Activated T-cell treated with anti-CD3 and anti-CD28 coated beads for 4 hours (primary cell): Measurements from ENCODE around the gene AOPEP.

Source experiments
- DNase-seq: peaks from one replicate; pipeline ENCODE4 v3.0.0-alpha.2; 2020

AOPEP gene

DNA sequence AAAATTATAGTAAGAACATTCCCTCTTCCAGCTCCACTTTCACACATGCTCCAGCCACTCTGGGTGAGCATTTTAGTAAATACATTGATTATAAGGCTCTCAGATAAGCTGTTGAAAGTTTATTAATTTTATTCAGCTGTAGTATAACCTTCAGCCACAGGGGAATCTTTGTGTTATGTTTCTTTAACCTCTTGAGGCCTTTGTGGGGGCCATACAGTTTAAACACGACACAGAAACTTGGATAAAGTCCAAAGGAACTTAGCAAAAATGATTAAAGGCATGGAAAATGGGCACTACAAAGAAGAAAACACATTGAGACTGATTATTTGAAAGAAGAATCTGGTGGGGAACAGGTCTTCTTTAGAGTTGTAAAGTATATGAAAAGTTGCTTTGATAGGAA, 70.2 kb downstream of the AOPEP start:
- DNase-seq = no peak

- no peak for DNase-seq
Observed at GRCh38 chr9:94798201-94798600, 71.7 kb downstream of the AOPEP start.

- no peak for DNase-seq
Observed at GRCh38 chr9:94798708-94799107, 72.2 kb downstream of the AOPEP start.

GRCh38 chr9:94799578-94800264, 73.2 kb downstream of the AOPEP start:
- DNase-seq = no peak

DNA sequence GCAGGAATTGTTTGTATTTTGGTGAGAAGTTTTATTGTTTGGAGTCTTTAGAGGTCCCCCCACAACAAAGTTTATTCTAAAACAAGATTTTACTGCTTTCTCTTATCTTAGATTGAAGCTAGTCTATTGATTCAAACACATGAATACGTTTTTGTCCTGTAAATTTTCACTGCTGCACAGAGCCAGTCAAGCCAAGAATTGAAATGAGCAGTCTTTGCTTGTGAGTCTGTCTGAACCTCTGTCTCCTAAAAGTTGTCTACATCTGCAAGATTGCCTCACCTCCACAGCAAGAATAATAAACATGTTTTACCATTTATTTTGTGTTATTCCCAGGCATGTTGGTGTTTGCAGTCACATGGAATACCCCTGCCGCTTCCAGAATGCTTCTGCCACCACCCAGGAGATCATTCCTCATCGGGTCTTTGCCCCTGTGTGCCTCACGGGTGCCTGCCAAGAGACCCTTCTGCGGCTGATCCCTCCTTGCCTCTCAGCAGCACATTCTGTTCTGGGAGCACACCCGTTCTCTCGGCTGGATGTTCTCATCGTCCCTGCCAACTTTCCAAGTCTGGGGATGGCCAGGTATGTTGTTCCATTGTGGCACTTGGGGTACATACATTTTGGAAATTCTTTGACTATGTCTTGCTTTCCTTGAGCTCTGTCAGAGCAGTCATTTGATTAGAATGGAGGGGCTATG, 74.1 kb downstream of the AOPEP start:
- no peak for DNase-seq

- DNase-seq = no peak
Observed at GRCh38 chr9:94801234-94801633, 74.7 kb downstream of the AOPEP start.

GRCh38 chr9:94801681-94802080, 75.2 kb downstream of the AOPEP start:
- no peak for DNase-seq

GRCh38 chr9:94802251-94802650, 75.8 kb downstream of the AOPEP start:
- no peak for DNase-seq

DNA sequence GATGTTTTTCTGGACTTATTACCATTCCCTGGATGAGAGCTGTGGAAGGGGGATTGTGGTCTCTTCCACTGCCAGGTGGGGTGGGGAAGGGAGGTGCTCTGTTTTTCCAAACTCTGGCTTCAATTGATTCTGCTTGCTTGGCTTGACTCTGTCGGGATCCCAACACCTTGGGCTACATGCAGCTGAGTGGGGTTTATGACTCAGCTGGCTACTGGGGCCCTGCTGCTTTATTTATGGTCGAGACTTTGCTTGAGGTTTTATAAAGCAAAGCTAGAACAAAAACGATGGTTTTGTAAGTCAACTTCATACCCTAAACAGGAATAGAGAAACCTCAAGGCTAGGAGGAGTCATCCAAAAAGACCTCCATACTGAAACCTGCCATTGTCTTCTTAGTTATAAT, 76.3 kb downstream of the AOPEP start:
- no peak for DNase-seq

DNA sequence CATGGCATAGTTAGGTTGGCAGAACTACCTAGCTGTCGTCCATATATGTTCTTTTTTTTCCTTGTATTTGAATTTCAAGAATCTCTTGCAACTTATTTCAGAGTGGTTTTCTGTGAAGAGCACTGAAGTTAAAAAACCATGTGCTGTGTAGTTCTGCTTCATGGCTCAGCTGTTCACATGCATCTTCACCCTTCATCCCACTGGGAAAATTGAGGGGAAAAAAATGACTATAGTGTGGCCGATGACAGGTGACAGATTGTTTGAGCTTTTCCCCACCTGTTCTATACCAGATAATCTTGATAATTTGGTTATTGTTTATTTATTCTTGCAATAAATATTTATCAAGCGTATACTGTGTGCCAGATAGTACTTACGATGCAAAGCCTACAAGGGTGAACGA, 77.8 kb downstream of the AOPEP start:
- DNase-seq = no peak

DNA sequence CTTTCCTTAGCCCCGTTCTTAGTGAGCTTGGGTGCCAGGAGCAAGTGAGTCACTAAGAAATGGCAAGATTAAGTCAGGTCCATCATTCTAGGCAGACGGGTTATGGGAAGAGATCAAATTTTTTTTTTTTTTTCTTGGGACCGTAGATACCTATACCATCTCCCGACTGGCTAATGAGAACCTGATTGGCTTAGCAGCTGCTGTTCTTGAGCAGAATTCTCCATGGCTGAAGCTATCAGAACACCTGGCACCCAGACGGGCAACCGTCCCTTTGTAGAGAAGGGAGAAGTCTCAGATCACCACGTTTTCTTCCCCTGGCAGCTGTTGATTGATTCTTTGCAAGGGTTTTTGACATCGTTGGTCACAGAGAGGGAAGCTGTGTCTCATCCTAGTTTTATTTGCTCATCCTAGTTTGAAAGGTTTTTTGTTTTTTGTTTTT, 78.6 kb downstream of the AOPEP start:
- DNase-seq = no peak

DNA sequence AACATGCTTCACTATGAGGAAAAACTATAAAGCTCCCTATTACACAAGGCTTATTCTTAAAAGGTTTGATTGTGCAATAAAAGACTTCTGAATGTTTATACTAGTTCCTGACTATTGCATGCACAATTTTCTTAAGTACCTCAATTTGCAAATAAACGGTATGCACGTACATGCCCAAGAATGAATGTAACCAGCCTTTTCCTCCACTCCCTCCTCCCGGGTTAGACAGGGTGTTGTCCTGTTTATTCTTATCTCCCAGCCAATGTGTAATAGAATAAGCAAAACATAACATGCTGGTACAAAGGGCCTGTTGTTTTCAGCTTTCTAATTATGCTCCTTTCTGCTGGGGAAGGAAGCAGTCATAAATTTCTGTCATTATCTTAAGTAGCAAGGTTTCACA, 79.1 kb downstream of the AOPEP start:
- no peak for DNase-seq

DNA sequence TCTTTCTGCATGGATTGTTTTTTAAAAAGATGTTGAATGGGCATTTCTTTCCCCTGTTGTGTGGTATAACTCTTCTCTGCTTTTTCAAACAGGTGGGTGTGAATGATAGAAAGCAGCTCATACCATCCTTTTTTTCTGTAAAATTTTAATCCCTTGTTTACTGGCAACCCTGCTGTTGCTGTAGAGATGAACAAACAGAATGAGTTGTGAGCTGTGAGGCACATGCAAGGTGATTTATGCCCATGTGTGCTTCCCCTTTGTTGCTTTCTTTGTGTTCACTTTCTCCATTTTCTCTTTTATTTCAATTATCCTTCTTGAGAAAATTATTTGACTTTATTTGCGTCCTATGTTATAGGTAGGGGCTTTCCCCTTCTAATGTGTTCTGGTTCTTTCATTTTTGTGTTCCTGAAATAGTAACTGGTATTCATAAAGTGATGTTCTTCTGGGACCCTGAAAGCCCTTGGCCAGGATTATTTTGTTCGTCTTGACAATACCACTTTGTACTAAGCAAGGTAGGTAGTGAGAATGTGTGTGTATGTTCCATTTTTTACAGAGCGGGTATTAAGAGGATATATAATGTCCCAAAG, 79.9 kb downstream of the AOPEP start:
- no peak for DNase-seq

DNA sequence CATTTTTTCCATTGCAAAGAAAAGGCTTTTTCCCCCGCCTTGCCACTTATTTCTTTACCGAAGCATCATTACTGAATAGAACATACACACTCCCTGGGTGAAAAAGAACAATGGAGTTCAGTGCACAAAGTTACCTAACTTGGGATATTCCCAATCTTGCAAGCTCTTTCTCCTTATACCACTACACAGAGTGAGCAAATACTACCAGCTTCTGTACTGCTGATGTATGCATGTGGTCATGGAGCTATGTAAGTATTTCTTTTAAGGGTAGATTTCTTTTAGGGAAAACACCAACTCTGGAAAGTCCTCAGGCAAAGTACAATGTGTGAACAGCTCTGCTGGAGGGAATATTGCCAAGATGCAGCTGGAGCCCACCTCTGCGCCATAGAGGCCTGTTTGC, 81.1 kb downstream of the AOPEP start:
- DNase-seq = no peak

DNA sequence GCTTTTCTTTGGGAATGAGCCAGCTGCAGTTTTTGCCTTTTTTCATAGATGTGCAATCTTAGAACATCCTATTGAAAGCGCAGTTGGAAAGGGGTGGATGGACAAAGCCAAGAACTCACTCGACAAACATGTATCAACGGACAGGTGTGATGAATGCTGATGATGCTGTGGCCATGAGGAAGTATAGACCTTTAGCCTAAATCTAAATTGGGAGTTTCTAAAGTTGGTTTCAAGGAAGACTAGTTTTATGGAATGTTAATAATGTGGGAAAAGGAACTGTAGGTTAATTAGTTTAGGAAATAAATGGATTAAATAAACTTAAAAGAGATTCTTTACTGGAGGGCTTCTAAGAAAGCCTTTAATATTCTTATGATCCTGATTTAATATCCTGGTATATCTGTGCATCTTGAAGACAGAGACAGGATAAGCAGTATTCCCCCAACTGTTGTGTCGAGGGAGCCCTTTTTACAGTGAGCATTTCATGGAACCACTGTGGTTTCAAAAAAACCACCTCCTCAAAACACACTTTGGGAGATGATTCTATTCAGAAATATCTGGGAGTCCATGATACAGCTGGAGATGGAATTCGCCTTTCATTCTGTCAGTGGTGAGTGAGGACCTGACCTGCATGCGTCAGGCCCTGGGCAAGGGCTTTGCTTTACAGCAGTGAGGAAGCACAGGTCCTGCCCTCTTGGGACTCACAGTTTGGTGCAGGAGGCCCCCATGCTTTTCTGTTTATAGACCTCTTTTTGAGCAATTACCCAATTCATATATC, 82.6 kb downstream of the AOPEP start:
- no peak for DNase-seq

GRCh38 chr9:94809778-94810177, 83.3 kb downstream of the AOPEP start:
- no peak for DNase-seq

DNA sequence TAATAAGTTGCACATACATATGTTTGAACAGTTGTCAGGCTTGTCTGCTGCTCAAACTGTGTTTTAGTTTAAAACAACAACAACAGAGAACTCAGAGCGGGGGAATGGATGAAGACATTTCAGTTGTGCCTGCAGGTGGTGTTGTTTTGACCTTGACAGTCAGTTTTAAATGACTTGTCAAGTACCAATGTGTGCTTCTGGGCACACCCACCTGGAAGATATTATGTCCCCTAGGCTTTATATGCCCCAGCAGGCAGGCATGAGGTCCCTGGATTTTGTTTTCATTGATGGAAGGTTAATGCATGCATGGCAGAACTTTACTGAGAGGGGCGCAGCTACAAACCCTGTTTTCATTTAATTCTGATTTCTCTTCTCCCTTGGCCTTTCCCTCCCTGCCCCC, 84.6 kb downstream of the AOPEP start:
- DNase-seq = no peak

DNA sequence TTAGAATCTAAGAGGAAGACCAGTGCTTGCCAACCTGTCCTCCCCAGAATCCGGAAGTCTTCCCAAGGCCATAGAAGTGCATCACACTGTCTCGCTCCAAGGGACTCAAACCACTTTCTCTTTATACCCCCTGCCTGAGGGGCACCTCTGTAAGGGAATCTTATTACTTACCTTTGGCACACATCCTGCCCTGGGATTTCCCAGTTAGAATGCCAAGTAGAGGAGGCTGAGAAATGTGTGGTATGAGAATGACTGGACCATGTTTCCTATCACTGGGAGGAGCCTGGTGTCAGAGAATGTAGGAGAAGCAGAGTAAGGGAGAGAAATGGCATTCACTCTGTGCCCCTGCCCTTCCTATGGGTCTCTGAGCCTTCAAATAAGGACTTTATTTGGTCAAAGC, 85.8 kb downstream of the AOPEP start:
- no peak for DNase-seq

DNA sequence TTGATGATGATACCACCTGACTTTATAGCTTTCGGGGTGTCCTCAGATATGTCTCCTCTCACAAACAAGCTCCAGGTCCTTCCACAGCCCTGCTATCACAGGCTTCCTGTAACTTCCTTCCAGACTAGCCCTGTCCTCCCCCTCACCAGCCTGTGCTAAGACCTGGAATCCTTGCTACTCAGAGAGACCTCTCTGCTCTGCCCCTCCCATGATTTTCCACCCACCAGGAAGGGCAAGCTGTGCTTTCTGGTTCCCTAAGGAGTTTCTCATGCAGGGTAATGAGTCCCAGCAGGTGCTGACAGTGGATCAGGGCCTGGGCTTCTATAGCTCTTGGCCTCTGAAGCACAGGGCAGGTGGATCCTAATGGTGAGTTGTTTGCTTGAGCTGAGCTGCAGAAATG, 86.9 kb downstream of the AOPEP start:
- no peak for DNase-seq

- DNase-seq = no peak
Observed at GRCh38 chr9:94817291-94818177, 91.0 kb downstream of the AOPEP start.

GRCh38 chr9:94818178-94818541, 91.7 kb downstream of the AOPEP start:
- no peak for DNase-seq

GRCh38 chr9:94819161-94819687, 92.7 kb downstream of the AOPEP start:
- no peak for DNase-seq
